ENCODE measurements around the gene MALRD1.

DNA sequence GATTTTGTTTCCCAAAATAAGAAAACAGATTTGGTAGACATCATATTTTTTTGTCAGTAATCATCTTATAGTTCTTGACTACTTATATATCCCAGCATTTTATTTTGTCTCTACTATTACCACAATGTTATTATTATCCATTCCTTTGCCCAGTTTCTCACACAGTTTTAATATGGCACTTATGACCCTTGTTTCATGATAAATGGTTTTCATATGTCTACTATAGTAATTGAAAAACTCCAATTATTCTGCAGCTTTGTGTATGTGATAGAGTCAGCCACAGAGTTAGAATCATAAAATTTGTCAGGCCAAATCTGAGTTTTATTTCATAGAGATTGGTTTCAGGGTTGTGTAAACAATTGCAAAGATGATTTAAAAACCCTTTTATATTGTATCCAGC lies 203.9 kb downstream of the MALRD1 start:
- TF ChIP-seq, protein P1, sequence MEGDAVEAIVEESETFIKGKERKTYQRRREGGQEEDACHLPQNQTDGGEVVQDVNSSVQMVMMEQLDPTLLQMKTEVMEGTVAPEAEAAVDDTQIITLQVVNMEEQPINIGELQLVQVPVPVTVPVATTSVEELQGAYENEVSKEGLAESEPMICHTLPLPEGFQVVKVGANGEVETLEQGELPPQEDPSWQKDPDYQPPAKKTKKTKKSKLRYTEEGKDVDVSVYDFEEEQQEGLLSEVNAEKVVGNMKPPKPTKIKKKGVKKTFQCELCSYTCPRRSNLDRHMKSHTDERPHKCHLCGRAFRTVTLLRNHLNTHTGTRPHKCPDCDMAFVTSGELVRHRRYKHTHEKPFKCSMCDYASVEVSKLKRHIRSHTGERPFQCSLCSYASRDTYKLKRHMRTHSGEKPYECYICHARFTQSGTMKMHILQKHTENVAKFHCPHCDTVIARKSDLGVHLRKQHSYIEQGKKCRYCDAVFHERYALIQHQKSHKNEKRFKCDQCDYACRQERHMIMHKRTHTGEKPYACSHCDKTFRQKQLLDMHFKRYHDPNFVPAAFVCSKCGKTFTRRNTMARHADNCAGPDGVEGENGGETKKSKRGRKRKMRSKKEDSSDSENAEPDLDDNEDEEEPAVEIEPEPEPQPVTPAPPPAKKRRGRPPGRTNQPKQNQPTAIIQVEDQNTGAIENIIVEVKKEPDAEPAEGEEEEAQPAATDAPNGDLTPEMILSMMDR (IDR thresholded peaks at IDR 0.05) = no peak
- no peak for TF ChIP-seq EZH2 (IDR thresholded peaks at IDR 0.05)

All from neural progenitor cell (in vitro differentiated cells).